NCI-H2107 treated with DMSO at 0.1 percent for 48 hours (cell line): Measurements from ENCODE around the gene EIF5.

Source experiments
- DNase-seq: peaks from one replicate; lab custom pipeline; 2025; ENCODE audit not compliant: unreplicated experiment; lab: John Stamatoyannopoulos, UW

EIF5 gene

DNA sequence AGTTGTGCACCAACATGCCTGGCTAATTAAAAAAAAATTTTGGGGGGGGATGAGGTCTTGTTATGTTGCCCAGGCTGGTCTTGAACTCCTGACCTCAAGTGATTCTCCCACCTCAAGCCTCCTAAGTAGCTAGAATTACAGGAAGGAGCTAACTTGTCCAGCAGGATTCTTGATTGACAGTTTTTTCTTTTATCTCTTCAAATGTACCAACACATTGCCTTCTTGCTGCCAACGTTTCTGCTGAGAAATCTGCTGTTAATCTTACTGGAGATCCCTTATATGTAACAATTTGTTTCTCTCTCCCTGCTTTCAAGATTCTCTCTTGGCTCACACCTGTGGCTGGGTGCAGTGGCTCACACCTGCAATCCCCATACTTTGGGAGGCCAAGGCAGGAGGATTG lies 28.7 kb downstream of the EIF5 start:
- DNase-seq: no peak

DNA sequence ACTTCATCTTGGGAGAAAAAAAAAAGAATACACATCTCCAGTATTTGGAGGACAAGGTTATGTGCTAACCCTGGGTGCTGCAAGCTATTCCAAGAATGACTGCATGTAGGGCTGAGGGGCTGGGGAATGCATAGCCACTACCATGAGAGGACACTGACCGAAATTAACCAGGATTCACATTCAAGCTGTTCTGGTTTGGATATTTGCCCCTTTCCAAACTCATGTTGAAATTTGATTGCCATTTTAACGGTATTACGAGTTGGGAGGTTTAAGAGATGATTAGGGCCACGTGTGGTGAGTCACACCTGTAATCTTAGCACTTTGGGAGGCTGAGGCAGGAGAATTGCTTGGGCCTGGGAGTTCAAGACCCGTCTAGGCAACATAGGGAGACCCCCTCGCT lies 32.7 kb downstream of the EIF5 start:
- DNase-seq: no peak

DNA sequence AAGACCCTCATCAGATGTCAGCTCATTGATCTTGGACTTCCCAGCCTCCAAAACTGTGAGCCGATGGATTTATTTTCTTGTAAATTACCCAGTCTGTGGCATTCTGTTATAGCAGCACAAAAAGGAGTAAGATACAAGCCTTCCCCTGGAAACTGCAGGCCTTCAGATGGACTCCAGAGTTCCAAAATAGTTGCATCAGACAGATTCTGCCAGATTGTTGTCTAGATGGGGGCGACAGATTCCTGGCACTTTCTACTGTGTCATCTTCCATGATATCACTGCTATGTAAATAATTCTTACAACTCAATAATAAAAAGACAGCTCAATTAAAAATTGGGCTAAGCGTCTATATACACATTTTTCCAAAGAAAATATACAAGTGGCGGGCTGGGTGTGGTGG lies 34.0 kb downstream of the EIF5 start:
- no peak for DNase-seq

DNA sequence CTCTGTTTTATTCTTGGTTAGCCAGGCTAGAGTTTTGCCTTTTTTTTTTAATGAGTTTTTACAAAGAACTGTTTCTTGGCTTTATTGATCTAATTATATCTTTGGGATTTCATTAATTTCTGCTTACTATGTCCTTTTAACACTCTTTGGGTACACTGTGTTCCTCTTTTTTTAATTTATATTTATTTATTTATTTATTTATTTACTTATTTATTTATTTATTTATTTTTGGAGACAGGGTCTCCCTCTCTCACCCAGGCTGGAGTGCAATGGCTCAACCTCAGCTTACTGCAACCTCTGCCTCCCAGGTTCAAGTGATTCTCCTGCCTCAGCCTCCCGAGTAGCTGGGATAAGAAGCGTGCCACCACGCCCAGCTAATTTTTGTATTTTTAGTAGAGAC lies 36.0 kb downstream of the EIF5 start:
- no peak for DNase-seq

DNA sequence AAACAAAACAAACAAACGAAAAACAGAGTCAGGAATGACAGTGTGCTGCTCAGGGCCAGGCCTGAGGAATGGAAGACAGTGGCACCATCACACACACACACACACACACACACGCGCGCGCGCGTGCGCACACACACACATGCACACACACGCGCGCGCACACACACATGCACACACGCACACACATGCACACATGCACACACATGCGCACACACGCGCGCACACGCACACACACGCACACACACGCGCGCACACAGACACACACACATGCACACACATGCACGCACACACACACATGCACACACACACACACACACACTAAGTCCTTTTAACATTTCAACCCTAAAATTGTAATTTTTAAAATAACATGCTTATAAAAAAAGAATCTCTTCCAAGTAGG lies 38.0 kb downstream of the EIF5 start:
- no peak for DNase-seq

DNA sequence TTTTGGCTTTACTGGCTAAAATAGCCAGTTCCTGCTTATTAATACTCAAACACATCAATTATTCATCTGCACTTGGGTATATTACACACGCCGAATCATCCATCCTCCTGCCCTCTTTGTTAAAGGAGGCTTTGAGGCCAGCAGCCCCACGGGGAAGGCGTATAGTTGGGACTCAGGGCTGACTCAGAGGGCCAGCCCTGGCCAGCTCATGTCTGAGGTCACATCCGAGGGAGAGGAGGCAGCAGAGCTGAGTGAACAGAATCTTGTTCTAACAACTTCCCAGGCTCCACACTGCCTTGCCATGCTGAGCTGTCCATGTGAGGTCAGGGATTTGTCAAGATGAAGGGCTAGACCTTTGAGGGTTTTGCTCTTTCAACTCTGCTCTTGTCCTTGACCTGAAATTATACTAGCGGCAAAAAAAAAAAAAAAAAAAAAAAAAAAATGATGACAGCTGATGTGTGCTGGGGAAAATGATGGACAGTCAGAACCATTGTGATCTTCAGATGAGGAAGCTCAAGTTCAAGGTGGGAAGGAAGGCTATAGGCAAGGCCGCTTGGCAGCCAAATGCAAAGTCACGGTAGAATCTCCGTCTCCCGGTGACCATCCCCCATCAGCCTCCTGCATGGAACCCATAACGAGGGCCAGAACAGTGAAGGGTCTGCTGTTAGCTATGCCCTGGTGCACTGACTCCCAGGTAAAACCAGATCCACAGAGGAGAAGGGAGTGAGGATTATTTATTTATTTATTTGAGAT lies 38.7 kb downstream of the EIF5 start:
- DNase-seq: no peak

DNA sequence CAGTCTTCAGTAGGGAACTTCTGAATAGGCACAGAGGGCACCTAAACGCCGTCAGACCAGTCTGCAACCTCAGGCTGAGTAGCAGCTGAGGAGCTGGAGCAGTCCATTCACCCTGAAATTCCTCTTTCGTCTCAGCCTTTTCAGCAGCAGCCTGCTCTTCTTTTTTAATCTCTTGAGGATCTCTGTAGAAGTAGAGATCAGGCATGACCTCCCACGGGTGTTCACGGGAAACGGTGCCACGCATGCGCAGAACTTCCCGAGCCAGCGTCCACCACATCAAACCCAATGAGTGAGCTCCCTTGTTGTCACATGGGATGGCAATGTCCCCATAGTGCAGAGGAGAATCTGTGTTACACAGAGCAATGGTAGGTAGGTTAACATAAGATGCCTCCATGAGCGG lies 40.1 kb downstream of the EIF5 start:
- no peak for DNase-seq

DNA sequence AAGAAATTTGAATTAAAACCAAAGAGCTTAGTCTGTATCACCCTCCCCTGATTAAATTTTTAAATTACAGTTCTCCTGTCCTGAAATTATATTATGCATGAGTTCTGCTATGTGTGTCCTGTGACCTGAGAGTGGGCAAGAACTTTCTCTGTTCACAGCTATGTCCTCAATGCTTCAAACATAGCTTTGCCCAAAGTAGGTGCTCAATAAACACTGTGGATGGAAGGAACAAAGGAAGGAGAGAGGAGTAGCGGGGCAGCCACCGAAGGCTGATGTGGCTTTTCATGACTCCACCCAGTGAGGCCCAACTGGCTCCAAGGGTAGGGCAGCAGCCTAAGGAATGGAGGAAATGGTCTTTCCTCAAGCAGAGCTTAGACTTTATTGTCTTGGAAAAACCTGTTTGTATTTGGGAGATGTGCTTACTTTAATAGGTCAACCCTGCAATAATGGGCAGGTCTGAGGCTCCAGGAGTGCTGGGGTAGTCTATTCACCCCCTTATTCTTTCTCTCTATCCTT lies 43.5 kb downstream of the EIF5 start:
- no peak for DNase-seq

DNA sequence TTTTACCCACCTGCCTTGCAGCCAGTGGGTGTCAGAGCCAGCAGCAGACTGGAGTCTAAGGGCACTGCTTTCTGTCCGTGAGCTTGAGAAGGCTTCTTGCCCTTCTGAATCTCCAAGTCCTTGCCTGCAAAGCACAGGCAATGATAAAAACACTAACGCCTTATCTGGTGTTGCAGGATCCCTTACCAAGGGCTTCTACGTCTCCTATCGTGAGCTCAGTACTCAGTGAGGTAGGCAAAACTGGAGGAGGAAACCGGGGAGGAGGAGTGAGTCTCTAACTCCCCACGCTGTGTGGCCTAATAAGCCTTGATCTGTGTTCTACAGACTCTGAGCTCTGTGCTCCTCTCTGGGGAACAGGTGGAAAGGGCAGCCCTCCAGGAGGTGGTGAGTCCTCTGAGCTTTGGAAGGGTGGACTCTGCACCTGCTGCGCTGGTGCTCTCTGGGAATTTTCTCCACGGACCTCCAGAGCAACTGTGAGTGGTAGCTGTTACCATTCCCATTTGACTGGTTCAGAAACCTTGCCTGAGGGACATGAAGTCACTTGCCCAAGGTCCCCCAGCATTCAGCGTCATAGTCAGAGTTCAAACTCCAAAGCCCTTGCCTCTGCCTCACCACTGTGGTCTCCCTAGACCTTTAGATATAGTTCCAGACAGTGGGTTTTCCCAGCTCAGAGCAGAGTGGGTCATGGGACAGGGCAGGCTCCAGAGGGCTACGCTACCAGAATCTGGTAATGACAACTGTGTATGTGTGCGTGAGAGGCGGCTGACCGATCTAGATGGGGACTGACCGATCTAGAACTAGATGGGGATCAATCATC lies 44.2 kb downstream of the EIF5 start:
- no peak for DNase-seq

DNA sequence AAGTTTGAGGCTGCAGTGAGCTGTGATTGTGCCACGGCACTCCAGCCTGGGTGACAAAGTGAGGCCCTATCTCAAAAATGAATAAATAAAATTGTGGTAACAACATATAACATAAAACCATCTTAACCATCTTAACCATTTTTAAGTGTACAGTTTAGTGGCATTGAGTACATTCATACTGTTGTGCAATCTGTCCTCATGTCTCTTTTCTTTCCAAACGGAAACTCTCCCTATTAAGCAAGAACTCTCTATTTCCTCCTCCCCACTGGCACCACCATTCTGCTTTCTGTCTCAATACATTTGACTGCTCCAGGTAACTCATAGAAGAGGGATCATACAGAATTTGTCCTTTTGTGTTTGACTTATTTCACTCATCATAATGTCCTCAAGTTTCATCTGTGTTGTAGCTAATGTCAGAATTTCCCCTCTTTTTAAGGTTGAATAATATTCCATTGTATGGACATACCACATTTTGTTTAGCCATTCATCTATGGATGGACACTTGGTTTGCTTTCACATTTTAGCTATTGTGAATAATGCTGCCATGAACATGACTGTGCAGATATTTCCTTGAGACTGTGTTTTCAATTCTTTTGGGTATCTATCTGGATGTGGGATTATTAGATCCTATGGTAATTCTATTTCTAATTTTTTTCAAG lies 46.8 kb downstream of the EIF5 start:
- no peak for DNase-seq

DNA sequence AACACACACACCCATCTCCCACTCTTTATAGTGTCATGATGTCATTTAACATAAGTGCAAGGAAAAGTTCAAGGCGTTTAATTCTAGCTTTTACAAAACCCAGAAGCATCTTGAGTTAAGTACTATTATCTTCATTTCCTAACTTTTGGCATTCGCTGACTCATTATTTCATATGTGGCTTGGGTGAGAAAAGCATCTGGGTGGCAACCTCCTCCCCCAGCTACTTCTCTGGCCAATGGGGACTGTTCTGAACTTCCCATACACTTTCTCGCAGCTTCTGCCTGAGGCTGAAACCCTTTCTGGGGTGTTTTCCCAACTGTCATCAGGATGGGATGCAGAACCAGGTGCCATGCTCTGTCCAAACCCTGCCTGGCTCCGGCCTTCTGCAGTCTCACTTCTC lies 48.3 kb downstream of the EIF5 start:
- no peak for DNase-seq

DNA sequence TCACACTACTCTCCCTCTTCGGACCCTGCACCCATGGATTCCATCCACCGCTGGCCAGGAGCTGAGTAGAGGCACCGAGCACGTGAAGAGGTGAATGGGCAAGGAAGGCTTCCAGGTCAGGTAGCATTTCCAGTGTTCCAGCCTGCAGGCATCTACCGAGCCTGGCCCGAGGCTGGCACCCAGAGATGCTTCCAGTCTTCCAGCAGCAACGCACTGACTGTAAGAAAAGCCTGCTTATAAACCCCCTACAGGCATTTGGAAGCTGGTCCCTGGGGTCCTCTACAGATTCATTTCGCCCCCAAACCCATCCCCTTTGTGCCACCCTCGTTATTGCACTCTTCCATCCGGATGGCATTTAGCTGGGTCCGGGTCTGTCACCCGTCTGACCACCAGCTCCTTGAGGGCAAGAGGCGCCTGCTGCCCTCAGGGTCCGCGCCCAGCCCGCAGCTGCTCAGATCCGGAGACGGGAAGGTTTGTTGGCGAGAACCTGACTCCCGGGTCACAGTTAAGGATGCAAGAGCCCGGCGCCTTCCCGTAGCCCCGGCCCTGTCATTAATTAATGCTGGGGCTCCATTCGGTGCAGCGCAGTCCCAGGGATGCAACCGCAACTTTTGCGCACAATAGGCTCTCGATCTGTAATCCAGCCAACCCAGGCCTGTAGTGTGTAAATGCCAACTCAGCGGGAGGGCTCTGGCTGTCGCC lies 50.6 kb downstream of the EIF5 start:
- DNase-seq: no peak

DNA sequence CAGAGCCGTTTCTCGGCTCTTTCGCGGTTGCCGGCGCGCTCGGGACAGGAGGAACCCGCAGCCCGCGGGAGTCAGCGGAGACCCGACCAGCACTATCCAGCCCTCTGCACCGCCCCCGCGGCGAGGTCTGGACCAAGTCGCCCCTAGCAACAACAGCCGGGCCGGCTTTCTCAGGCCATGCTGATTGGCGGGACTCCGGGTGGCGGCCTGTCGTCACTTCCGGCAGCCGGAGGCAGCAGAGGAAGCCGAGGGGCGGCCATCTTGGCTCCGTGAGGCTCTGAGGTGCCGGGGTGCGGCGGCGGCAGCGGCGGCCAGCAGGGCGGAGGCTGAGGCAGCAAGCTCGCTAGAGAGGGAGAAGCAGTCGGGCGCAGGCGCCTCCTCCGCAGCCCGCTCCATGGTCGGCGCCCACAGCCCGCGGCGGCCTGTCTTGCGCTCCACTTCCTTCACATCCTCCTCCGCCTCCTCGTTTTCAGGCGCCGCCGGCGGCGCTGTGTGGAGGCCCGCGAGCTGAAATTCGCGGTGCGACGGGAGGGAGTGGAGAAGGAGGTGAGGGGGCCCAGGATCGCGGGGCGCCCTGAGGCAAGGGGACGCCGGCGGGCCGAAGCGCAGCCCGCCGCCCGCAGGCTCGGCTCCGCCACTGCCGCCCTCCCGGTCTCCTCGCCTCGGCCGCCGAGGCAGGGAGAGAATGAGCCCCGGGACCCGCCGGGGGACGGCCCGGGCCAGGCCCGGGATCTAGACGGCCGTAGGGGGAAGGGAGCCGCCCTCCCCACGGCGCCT lies 51.3 kb downstream of the EIF5 start, which contains the start of gene MARK3:
Gene MARK3, plus strand, starts transcription at position 264 of the 777 bp plus-strand sequence. CDS start 615 bp downstream, outside the sequence.
- peak; percentile 88 for DNase-seq

DNA sequence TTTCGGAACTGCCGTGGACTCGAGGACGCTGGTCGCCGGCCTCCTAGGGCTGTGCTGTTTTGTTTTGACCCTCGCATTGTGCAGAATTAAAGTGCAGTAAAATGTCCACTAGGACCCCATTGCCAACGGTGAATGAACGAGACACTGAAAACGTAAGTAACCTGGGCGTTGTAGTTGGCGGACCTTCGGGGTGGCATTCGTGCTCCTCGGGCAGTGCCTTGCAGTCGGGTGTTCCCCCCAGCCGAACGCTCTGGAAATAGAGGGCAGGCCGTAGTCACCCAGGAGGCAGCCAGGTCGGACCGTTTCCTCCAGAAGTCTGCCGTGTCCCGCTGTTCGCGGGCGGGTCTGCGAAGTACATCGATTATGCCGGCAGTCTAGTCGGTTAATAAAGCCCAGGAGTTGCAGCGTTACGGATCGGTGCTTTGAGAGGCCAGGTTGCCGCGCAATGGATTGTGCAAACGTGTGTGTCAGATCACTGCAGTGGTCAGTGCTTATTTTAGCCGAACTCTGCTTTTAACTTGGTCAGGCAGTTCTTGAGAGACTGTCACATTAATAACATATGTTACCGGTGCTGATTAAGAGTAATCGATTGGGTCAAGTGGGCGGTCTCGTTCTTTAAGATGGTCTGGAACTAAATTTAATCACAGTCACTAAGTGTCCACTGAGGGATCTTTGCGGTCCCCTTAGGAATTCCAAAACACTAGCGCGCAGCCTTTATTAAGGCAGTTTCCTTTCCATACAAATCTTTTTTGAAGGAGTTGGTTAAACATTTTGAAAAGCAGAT lies 52.1 kb downstream of the EIF5 start:
- peak; percentile 35 for DNase-seq

DNA sequence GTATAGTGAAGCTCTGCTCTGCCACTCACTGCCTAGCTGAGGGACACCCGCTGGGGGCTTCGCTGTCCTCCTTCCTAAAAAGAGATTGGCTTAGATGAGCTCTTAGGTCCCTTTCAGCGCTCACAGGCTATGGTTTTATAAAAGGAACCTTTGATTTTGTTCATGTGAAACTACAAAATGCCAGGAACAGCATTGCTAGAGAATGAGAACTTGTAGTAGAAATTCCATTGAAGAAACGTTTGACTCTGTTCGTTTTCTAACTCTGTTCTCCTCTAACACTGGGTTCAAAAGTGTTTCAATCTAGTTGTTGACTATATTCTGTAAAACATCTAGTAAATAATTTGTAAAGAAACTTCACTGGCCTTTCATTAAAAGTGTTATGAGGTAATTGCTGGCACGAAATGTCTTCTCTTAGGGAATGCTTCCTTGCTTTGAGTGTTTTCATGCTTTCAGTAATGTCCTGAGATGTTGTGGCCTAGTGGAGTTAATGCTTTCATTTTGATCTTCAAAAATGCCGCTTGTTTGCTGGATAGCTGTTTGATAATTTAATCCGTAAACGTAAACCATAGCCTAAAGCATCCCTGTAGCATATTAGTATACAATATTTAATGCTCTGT lies 52.8 kb downstream of the EIF5 start:
- DNase-seq: peak; percentile 24

DNA sequence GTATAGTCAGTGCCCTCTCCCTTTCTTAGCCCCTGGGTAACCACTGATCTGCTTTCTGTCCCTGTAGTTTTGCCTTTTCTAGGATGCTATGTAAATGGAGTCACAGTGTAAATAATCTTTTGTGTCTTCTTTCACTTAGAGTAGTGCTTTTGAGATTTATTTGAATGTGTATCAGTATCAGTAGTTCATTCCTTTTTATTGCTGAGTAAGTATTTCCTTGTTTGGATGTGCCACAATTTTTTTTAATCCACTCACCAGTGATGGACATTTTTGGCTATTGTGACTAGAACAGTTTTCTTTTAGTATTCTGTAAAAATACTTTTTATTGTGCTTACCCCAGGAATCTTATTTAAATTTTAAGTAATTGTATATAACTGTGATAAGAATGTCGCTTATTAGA lies 54.6 kb downstream of the EIF5 start:
- no peak for DNase-seq

DNA sequence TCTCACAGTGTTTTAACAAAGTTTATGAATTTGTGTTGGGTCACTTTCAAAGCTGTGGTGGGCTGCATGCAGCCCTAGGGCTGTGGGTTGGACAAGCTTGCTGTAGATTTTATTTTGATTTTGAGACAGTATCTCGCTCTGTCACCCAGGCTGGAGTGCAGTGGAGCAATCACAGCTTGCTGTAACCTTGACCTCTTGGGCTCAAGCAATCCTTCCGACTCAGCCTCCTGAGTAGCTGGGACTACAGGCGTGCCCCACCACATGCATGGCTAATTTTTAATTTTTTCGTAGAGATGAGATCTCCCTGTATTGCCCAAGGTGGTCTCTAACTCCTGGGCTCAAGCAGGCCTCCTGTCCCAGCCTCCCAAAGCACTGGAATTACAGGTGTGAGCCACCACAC lies 56.6 kb downstream of the EIF5 start:
- no peak for DNase-seq

DNA sequence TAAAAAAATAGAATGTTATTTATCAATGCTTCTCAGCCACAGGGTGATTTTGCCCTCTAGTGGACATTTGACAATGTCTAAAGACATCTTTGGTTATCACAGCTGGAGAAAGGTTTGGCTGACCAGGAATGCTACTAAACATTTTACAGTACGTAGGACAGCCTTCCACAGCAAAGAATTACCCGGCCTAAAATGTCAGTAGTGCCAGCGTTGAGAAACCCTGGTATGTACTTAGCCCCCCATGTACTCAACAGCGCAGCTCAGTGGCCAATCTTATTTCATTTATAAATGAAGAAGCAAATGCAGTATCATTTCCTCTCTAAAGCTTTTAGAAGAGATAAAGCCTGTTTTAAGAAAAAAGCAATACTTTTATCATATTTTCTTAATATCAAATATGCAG lies 57.0 kb downstream of the EIF5 start:
- DNase-seq: peak; percentile 69

DNA sequence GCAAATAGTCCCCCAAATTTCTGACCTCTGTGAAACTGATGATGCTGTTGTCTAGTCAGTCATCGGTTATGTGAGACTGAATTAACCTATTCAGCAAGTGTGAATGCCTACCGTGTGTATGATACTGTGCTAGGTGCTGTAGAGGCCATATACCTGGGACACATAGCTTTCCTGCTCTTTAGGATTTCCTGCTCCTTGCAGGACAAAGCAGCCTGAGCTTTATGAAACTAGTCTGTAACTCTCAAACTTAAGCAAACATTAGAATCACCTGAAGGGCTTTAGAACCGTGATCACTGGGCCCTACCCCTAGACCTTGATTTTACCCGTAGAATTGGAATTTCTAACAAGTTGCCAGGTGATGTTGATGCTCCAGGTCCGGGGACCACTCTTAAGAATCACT lies 58.1 kb downstream of the EIF5 start:
- no peak for DNase-seq
